ENCODE results near the gene HP1BP3. TPM values are rescaled to one million over a fixed set of nuclear protein-coding genes. Genes with fewer than 3 reads are reported as not detected.
"Not testable (repeated sequence)": the region's sequence is repeated elsewhere in the genome, so short reads cannot be mapped to it uniquely, and the experiment has no call there.

HP1BP3 gene
- total and polyA plus RNA-seq, 2 of the 4 experiments (the other 2 are of a cell fraction): 88.4 to 151 TPM

DNA sequence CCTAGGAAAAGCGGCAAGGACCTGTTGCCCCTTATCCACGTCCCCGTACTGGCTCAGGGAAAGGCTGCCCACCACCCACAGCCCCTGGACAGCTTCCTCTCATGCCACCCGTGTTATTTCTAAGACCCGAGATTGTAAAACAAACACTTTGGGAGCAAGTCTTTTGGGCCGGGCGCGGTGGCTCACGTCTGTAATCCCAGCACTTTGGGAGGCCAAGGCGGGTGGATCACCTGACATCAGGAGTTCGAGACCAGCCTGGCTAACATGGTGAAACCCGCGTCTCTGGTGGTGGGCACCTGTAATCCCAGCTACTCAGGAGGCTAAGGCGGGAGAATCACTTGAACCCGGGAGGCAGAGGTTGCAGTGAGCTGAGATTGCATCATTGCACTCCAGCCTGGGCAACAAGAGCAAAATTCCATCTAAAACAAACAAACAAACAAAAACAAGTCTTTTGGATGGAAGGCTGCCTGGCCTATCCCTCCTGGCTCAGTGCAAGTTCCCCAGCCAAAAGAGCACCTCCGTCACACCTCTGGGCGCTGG is 68.7 kb downstream of the HP1BP3 start:
- H4K5ac ChIP-seq (ENCODE audit: low read depth, low read length); H2BK20ac ChIP-seq (ENCODE audit: low read depth, low read length); H2BK5ac ChIP-seq (ENCODE audit: low read depth, low read length, poor library complexity, severe bottlenecking); H3K56ac ChIP-seq (ENCODE audit: extremely low read depth, insufficient read depth, low read length); POLR2A ChIA-PET (ENCODE audit: unreplicated experiment); in situ Hi-C loops (cut with MboI; ENCODE audit: low sequenced_read_pairs); H3K18ac ChIP-seq (ENCODE audit: low read depth, low read length); H3K79me1 ChIP-seq (ENCODE audit: low read depth in 1 of 2, low read length in 2 of 2); H2BK120ac ChIP-seq (ENCODE audit: low read depth, low read length); dilution Hi-C loops (cut with HindIII; ENCODE audit: low sequenced_read_pairs, unreplicated experiment); H3K27me3 ChIP-seq (ENCODE audit: control insufficient read depth, insufficient read depth, low read length); BruUV-seq (replicated peaks); H3K36me3 ChIP-seq (ENCODE audit: control insufficient read depth, insufficient read depth, low read length); H3K27ac ChIP-seq (ENCODE audit: insufficient read depth, low read length); H4K20me1 ChIP-seq (ENCODE audit: insufficient read depth, low read length); H3K9me1 ChIP-seq (ENCODE audit: insufficient read depth, low read length); H3K14ac ChIP-seq (replicated peaks; ENCODE audit: low read depth, low read length); H2AK5ac ChIP-seq (ENCODE audit: low read depth, low read length); ATAC-seq (ENCODE audit: low read depth); intact Hi-C loops (cut with micrococcal nuclease); H3K9me3 ChIP-seq (ENCODE audit: control insufficient read depth, insufficient read depth, low read length); DNase-seq; H2BK15ac ChIP-seq (ENCODE audit: low read depth, low read length); H3K4me1 ChIP-seq (ENCODE audit: control insufficient read depth, insufficient read depth, low read length): not testable (repeated sequence)
- Histone ChIP-seq H3K4ac (ENCODE audit: low read depth, low read length) (peak overlapping the region; percentile 65; the same call in 1 of the 2 replicates), H4K8ac (ENCODE audit: low read depth in 2 of 2, low read length in 2 of 2) (peak overlapping the region; percentile 46 to 53; a peak in 2 of 4 replicates), H3K9ac (ENCODE audit: low read depth, low read length) (peak overlapping the region; percentile 38; the same call in 1 of the 2 replicates), H3K4me2 (ENCODE audit: low read depth, low read length) (peak overlapping the region; percentile 88), H3K4me3 (ENCODE audit: insufficient read depth, low read depth, low read length) (peak overlapping the region; percentile 91), H2AFZ (replicated peaks; ENCODE audit: low read length, poor library complexity) (peak overlapping the region; percentile 89), H3K23ac (ENCODE audit: low read depth, low read length) (peak overlapping the region; percentile 59; the same call in 1 of the 2 replicates), H4K91ac (ENCODE audit: insufficient read depth, low read depth, low read length) (0 out of 2 replicates have a peak overlapping the region, but pooled peaks have one; percentile 6), H2AK9ac (replicated peaks; ENCODE audit: low read depth, low read length, poor library complexity) (peak overlapping the region; percentile 53)
- CTCF ChIA-PET: interaction anchor here (0.7 to 1.2 kb wide), 3 partner anchors 10 to 22 kb away, joined by 3 read pairs; no protein-coding TSS in a partner anchor
- WGBS, 2 experiments (ENCODE audit: extremely low coverage in 2 of 2, insufficient read length in 1 of 2): 78% methylated on average over 11 of the region's 17 CpGs; no CpG with 5 or more reads in 1 of the 2 experiments
